AG08396 (cell line): Measurements from ENCODE around the gene TTC23.
"Not testable (repeated sequence)": the region's sequence is repeated elsewhere in the genome, so short reads cannot be mapped to it uniquely, and the experiment has no call there.

ENCODE experiments used
- DNase-seq: peaks from one replicate; pipeline ENCODE4 v3.0.0; 2012; ENCODE audit warnings: low spot score, mixed read lengths

Gene TTC23

DNA sequence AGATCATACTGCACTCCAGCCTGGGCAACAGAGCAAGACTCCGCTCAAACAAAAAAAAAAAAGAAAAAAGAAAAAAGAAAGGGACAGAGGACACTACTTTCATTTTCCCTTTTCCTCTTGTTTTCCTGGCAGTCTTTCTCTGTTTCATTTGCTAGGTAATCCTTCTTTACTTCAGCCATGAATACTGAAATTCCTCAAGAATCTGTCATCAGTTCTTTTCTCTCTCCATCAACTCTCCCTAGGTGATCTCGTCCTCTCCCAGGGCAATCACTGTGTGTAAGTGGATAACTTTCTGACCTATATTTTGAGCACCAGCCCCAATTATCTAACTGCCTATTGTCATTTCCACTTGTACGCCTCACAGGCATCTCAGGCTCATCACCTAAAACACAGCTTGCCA lies 51.5 kb downstream of the TTC23 start:
- DNase-seq = no peak

DNA sequence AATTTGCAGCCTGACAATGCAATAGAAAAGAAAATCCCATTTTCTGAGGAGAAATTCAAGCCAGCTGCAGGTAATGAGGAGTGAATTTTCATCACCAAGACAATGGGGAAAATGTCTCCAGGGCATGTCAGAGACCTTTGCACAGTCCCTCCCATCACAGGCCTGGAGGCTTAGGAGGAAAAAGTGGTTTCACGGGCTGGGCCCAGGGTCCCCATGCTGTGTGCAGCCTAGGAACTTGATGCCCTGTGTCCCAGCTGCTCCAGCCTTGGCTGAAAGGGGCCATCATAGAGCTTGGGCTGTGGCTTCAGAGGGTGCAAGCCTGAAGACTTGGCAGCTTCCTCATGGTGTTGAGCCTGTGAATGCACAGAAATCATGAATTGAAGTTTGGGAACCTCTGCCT lies 57.2 kb downstream of the TTC23 start:
- not testable (repeated sequence) for DNase-seq

DNA sequence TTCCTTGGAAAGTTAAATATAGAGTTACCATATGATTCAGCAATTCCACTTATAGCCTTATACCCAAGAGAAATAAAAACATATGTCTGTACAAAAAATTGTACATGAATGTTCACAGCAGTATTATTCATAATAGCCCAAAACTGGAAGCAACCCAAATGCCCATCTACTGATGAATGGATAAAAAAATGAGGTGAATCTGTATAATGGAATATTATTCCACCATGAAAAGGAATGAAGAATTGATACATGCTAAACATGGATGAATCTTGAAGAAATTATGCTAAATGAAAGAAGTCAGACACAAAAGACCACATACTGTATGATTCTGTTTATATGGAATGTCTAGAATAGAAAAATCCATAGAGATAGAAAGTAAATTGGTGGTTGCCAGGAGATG lies 61.4 kb downstream of the TTC23 start:
- DNase-seq = no peak

DNA sequence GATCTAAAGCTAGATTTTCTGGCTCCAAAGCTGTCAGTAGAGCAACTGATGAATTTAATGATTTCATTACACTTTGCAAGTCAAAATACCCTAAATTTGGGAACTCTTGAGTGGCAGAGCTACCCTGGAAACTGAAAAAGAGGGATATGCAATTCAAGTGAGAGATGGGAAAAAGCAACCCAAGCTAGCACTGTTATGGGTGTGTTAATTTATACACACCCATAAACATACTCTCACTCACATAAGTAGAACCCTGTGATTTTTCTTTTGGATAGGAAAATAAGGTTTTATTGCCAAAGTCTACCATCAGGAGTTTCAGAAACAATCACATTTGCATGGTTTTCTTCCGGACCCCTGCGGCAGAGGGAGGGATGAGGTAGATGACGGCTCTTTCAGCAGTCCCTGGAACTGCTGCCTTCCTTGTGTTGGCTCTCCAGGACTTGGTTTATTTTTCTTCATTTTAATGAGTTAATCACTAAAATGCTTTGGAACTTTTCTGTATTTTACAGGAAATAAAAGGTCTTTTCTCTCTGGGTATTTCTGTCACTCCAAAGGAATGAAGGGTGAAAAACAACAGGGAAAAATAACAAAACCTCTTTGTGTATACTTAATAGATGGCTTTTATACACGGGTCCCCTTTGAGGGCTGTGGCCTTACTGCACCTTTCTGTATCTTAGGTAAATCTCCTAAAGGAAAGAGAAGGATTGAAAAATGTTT lies 63.8 kb downstream of the TTC23 start:
- DNase-seq = no peak

DNA sequence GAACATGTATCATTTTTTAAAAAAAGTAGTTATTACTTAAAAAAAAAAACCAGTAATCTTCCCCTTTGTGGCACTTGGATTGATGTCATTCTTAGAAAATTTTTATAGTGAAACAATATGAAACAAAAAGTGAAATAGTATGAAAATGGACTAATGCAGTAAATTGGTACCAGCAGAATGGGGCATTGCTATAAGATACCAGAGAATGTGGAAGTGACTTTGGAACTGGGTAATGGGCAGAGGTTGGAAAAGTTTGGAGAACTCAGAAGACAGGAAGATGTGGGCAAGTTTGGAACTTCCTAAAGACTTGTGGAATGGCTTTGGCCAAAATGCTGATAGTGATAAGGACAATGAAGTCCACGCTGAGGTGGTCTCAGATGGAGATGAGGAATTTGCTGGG lies 66.6 kb downstream of the TTC23 start:
- DNase-seq = no peak

DNA sequence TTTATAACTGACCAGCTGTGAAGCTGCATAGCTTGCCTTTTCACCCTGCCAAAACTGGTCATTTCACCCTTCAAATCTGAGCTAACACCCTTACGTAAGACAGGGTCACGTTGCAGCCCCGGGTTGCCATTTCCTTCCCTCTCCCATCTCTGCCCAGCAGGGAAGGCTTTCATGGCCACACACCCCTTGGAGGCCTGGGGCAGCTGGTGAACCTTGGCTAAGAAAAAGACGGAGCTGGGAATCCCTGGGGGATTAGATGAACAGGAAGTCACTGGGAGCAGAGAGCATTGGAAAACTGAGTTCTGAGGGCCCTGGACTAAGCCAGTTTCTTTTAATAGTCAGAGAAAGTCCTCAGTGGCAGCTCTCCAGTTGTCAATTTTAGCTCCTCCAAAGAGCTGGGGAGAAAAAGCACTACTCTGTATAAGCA lies 67.8 kb downstream of the TTC23 start:
- no peak for DNase-seq

DNA sequence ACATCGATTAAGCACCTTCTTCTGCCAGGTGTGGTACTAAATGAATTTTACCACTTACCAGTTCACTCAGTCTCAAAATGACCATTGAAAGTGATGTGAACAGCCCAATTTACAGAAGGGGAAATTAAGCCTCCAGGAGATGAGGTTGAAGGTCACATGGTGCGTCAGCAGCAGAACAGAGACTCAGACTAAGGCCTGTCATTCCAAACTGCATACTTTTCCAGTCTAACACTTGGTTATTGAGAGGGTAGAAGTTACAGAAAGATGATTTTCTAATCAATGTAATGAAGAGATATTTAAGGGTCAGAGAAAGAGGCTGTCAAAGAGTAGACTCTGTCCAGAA lies 68.4 kb downstream of the TTC23 start:
- DNase-seq = no peak

DNA sequence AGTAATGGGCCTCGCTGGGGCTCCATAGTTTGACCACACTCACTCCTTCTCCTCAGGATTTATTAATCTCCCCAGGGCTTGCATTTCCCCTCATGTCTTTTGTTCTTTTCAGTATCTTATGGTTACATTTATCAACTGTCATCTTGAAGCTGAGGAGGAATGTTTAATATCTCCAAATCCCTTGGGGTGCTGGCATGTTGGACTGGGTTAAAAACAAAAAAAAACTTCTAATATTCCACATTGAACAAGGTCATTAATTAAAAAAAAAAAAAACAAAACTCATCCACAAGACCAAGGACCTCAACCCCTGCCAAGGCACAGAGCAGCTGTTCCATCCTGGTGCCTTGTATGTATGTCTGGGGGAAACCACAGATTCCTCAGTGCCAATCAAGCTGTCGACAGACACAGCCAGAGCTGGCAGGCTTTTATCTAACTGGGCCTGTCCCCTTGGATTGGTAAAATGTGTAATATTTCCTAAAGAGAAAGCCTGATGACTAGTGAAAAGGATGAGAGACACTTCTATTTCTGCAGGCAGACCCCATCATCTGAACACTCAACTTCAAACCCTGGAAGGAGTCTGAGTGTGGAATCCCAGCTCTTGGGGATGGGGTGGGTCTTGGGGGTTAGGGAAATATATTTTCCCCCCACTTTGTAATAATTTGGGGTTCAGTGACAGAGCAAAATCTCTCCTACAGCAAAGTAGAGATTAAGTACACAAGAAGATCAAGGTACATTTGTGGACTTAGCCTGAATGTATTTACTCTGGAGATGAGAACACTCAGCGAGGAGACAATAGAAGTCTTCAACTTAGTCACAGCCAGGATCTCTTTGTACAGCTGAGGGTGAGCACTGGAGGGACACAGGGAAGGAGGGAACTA lies 69.1 kb downstream of the TTC23 start:
- DNase-seq = no peak

DNA sequence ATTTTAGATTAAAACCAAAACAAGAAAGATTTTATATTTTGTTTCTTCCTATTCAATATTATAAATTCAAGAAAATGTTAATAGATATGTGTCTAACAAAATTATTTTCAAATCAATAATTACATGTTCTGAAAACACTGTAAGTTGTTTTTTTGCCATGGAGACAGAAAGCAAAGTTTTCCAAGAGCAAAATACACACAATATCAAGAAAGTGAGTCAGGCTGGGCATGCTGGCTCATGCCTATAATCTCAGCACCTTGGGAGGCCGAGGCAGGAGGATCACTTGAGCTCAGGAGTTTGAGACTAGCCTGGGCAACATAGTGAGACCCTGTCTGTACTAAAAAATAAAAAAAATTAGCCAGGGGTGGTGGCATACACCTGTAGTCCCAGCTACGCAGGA lies 71.7 kb downstream of the TTC23 start:
- DNase-seq = no peak

DNA sequence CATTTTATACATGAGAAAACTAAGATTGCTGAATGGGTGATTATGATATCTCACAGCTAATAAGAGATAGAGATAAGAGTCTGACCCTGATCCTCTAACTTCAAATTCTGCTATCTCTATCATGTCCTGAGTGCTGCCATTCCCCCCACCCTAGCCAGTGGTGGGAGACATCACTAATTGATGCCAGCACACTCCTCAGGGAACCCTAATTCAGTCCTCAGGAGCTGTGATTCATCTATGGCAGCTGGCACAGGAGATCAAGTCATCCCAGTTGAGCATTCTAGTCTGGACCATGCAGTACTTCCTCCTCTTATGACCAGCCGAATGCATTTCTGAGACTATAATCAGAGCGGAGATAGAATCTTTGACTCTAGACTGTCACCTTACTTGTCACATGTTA lies 72.6 kb downstream of the TTC23 start:
- DNase-seq = no peak

DNA sequence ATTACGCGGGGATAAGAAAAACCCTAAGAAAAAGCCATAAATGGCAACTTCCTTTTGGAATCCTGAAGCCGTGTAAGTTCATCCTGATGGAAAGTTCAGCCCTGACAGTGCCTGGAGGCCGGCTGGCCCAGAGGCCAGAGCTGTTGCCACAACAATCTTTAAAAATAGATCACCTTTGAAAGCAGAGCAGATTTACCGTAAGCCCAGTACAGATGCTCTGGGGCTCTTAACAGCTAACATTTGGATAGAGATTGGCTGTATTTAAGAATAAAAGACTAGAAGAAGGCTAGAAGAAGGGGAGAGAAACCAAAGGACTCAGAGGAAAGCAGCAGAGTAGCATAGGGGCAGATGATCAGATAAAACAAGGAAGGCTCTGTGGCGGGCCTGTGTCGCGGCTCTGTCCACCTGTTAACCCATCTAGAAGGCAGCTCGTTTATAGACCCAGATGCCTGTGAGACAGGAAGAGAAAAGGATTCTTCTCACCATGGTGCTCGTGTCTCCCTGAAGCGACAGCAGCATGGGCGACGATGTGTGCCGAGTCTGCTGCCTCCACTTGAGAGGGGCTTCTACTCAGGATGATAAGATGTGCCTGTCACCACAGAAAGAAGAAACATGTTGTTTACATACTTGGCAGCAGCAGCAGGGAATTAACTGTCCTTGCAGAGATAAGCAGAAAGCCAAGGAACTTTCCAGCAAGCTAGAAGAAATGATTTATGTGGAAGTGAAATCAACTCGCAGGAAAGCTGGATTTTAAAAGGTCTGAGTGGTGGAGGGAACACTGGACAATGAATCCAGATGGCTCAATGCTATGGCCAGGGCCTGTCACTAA lies 74.6 kb downstream of the TTC23 start:
- no peak for DNase-seq

DNA sequence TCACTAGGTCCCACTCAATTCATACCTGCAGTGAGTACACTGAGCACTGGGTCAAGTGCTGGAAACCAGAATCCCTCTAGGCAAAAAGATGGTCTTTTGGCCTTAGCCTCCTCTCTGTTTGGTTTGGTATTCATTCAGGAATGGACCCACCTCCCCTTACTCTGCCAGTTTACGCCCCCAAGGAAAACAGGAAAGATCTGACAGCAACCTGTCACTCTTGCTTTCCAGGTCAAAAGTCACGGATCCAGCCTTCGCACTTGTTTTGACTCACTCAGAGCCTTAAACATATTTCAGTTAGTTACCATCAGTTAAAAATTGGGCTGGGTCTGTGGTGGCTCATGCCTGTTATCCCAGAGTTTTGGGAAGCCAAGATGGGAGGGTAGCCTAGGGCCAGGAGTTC lies 76.4 kb downstream of the TTC23 start:
- no peak for DNase-seq

DNA sequence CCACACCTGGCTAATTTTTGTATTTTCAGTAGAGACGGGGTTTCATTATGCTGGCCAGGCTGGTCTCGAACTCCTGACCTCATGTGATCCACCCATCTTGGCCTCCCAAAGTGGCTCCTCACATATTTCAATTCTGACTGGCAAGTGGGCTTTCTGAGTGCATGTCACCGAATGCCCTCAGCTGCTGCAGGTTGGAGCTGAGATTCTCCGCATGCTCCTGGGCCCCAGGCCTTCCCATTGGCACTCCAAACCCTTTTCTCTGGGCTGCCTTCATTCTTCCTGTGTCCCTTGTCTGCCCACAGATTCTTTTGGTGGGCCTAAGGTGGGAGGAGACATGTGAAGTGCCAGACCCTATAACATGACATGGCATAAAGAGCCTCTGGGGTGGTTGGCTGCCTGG lies 77.2 kb downstream of the TTC23 start:
- DNase-seq = no peak

DNA sequence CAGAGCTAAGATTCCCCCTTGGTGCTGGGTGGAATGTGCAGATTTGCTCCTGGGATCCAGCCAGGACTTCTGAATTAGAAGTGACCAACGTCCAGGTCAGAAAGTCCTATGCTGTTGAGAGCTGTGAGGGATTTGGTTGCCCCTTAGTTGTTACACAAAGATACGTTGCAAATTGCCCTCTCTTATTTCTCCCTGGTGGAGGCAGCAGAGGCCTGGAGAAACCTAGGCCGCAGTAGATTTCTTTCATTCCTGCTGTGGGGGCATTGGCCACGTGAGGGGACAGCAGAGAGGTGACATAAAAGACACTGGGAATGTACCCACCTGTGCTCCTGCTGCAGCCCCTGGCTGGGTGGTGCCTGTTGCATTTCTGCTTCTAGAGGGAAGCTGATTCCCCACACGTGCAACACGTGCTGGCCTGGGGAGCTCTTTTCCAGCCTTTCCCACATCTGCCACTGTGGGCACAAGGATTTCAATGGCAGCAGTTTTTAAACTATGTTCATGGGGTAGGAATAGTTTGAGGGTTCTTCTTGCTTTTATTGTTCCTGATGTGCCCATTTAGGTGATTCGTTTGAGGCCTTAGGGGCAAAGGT lies 78.8 kb downstream of the TTC23 start:
- no peak for DNase-seq

DNA sequence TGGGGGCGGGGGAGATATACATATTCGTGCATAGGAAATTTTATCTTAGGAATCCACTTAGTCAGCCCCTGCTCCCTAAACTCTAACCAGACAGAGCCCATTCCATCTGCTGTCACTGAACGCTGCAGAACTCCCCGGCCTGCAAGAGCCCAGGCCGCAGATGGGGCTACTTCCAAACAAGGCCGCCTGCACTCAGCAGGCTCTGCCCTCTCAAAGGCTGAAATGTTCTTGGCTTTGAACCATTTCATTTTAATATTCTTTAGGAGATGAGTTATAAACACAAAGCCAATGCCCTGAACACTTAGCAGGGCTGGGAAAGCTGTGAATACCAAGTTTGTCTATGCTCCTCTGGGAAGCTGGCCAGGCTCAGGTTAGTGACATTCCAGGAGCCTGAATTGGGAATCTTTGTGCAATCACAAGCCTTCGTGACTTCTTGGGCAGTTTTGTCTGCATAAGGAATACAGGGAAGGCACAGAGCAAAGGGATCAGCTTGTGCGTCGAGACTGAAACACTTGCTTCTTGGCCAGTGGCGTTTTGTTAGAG lies 79.5 kb downstream of the TTC23 start:
- DNase-seq = peak; percentile 53

DNA sequence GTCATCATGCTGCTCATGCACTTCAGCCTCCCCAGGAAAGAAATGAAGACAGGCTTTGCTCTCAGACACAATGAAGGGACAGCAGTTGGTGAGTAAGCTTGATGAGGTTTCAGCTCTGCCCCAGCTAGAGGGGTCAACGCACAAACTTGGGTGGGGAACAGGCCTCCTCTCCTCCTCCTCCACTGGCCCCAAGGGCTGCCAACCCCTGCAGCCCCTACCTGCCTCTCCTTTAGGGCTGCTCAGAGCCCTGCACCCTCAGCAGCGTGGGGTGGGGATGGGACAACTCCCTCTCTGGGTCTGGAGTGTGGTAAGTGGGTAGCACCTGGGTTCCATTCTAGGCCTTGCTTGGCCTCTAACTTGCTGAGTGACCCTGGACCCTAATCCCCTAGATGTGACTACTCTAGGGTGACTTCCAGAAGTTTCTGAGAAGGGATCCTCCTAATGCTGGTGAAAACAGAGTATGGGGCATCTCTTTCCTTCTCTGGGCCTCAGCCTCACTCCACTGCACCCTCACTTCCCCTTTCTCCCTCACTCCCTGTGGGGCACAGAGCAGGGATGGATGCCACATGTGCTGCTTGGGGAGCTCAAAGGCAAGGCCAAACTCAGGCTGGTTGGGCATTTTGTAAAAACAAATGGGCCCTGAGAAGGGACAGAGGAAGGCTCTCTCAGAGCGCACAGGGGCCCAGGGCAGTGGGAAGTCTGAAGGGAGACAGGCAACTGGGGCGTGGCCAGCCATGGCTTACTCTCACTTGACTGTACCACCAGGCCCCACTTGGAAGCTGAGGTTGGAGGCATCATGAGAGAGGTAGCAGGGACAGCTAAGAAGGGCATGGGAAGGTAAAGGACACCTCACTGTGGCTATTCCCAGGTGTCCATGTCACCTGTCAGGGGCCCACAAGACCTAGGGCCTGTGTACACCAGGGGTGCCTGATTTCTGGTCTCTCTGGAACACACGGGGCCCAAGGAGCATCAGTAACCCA lies 80.5 kb downstream of the TTC23 start:
- DNase-seq = no peak

DNA sequence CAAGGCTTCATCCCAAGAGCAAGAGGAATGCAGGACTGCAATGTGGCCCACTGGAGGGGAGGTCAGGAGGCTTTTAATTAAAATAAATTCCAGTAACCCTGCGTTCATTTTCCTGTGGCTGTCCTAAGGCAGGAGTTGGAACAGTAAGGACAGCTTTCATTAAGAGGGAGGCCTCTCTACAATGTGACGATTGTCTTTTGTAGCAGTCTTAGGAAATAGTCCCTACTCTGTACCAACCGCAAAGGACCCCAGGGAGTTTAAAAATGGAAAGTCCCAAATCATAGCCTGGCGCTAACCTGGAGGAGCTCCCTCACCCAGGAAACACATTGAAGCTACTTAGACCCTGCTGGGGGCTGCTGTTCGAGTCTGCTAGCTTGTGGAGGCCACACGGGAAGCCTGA lies 81.7 kb downstream of the TTC23 start:
- DNase-seq = no peak

DNA sequence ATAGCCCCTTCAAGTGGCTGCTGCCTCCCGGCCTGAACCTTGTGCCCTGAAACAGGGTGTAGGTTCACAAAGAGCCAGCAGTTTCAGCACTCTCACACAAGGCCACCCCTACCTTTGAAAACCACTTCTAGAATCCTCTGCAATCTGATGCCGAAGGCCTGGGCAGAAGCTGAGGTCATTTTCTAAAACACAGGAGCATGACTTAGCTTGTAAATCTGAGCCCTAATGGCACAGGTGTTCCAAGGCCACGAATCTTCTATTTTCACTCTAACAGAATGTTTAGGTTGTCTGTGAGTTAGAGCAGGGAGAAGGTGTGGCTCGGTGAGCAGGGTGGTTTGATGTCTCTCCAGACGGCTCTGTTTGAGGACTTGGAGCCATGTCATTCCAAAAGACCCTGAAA lies 82.2 kb downstream of the TTC23 start:
- no peak for DNase-seq

DNA sequence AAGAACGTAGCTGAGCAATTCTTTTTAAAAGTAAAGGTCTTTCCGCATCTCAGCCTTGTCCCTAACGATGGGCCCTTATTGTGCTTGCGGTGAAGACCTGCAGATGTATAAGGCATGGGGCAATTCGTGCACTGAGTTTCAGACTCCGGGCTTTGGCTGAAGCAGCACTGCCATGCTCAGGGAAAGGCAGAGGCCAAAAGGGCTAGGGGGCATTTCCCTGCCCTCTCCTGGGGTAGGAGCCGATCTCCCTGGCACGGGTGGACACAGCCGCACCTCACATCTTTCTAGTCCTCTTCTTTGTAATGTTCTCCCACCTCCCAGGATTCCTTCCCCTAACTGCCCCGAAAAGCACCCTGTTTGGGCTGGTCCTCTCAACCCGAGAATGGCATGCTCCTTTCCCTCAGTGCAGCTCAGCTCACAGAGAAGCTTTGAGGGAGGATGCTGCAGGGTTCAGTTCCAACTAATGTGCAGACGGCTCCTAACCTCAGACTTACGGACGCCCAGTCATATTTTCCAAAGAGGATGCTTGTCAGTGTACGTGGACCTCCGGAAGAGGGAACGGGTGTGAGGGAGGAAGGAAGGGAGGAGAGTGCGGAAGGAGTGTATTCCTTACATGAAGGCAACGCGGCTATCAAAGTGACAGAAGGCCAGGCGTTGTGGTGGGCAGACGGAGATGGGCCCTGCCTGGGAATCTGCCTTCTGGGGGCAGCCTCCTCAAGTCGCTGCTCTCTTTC lies 83.3 kb downstream of the TTC23 start:
- DNase-seq = no peak
